Adrenal gland (tissue), 12 donors: ENCODE data around the gene FOXRED1. TPM values are rescaled to one million over a fixed set of nuclear protein-coding genes. Genes with fewer than 3 reads are reported as not detected.
A peak's percentile ranks its signal among the peaks of the same experiment; 100 is the strongest.

Source experiments
- DNase-seq, 7 donors: peaks; one replicate each; pipeline ENCODE4 v3.0.0-alpha.2; 2019 to 2020
- H3K27ac ChIP-seq, 5 donors: fragments of 200-600 bp; sonication (generic) in 4 of 5; 1 replicate in 3 of 5; 2 replicates in 2 of 5; pipeline versions ENCODE4 v1.5.1 to v1.8.0; 2016 to 2020; ENCODE audit warnings: mild to moderate bottlenecking in 1 of 5
- H3K27me3 ChIP-seq: fragments of 200-600 bp; 2 replicates; pipeline ENCODE4 v1.8.0; 2021
- H3K36me3 ChIP-seq, 2 donors: fragments of 200-600 bp; replicated peaks in 1 of 2; 1 replicate in 1 of 2; 2 replicates in 1 of 2; pipeline versions ENCODE4 v1.5.1 to v1.8.0; 2018 to 2022
- H3K4me1 ChIP-seq, 2 donors: fragments of 200-600 bp; replicated peaks in 1 of 2; 1 replicate in 1 of 2; 2 replicates in 1 of 2; pipeline versions ENCODE4 v1.5.1 to v1.8.0; 2018 to 2021
- H3K4me3 ChIP-seq, 4 donors: fragments of 200-600 bp; sonication (generic) in 3 of 4; one replicate each; pipeline ENCODE4 v1.5.1; 2016 to 2018
- H3K9me3 ChIP-seq, 3 donors: fragments of 200-600 bp; sonication (generic) in 1 of 3; replicated peaks in 1 of 3; 1 replicate in 2 of 3; 2 replicates in 1 of 3; pipeline versions ENCODE4 v1.5.1 to v1.8.0; 2016 to 2021
- CTCF ChIP-seq, 6 experiments: fragments of 450-650 bp in 4 of 6; fragments of 200-600 bp in 2 of 6; sonication (generic) in 1 of 6; IDR thresholded peaks; 1 replicate in 5 of 6; 2 replicates in 1 of 6; pipeline versions ENCODE4 v1.5.1 to v1.8.0; 2016 to 2021; ENCODE audit warnings: antibody characterized with exemption in 6 of 6, mild to moderate bottlenecking in 2 of 6, moderate library complexity in 1 of 6
- POLR2A ChIP-seq, 2 donors: fragments of 450-650 bp; IDR thresholded peaks; one replicate each; pipeline ENCODE4 v1.6.1; 2017; ENCODE audit warnings: antibody characterized with exemption in 2 of 2, mild to moderate bottlenecking in 2 of 2, moderate library complexity in 1 of 2
- WGBS, 4 donors: extraction: QIAGEN DNeasy Blood & Tissue Kit in 2 of 4; methylation state at CpG; one replicate each; pipeline versions ENCODE4 v1.1.5 to v1.1.7; 2013 to 2017; 5-methylcytosine and 5-hydroxymethylcytosine counted together
- intact Hi-C, 2 donors: fragments of 100-400 bp; cut with DNase I; formaldehyde crosslinking; loops; one replicate each; pipeline versions ENCODE4 v1.14.1 to v1.15.0; 2022 to 2023
- polyA plus RNA-seq, 3 donors: library from polyadenylated mRNA; stranded (reverse); fragments of 200-250 nt in 2 of 3; fragments of 350-450 nt in 1 of 3; fragmentation: Illumina TruSeq in 1 of 3; extraction: RNeasy Lipid Tissue Mini Kit (QIAGEN cat#74804) in 1 of 3; gene quantifications; one replicate each; pipeline ENCODE4 v1.2.3, GENCODE V29; 2013 to 2014
- small RNA-seq, 2 donors: library from RNA; depleted of rRNA; stranded (forward); fragments of <200 nt; gene quantifications; one replicate each; pipeline ENCODE3, GENCODE V24; 2016
- total RNA-seq, 9 donors: library from RNA; depleted of rRNA in 4 of 9; stranded (reverse); fragments of >200 nt in 4 of 9; fragments of 120-200 nt in 1 of 9; fragmentation: NEBNext Ultra II Directional in 1 of 9; extraction: Animal tissue kit (Norgen Biotek cat#: 25700) in 1 of 9; gene quantifications; one replicate each; pipeline versions ENCODE4 v1.1.0 to v1.2.4, GENCODE V29; 2013 to 2023
- donor health status: healthy with polysubstance abuse.
- donor health status: Bipolar disorder and iron deficiency.
- donor health status: DM: yes; HTN: yes; CAD: no.
- donor health status: DM: no; HTN: no; CAD: no.
- donor health status: DM: no; HTN: no; CAD: no.
- donor health status: DM: yes; HTN: yes; CAD: no.

The FOXRED1 gene
- total and polyA plus RNA-seq, 12 donors = 7.2 to 55.3 (median 29.6) TPM

DNA sequence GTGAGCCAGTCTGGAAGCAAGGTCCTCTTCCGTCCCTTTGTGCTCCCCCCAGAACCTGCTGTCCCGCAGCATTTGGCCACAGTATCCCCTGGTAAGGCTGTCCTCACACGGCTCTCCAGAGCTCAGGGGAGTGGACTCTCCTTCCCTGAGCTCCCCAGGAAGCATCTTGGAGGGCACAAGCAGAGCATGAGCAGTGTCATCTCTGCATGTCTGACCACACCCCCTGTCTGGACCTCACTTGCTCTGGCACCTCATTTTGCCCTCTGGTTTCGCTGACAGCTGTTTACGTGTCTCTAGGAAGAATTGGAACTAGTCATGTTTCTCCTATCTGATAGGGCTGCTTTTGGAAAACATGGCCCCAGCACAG is 50.4 kb downstream of the FOXRED1 start:
- no peak overlapping the region for H3K4me3 ChIP-seq
- peaks cover 13 to 41% of the 10 kb centered on the region in 2 donors for H3K4me1 ChIP-seq
- WGBS, 4 donors = 60 to 86% (median 74%) methylated on average over 4 to 5 of the region's 5 CpGs
- TF ChIP-seq POLR2A (IDR thresholded peaks at IDR 0.05) (no peak), CTCF (IDR thresholded peaks at IDR 0.05) (no peak)
- intact Hi-C loops = loop anchor here (5.0 to 10.0 kb wide), 2 partner anchors 38 to 115 kb away; partner anchors contain the start of gene ST3GAL4 (in 1 of the 2)
- H3K27me3 ChIP-seq = no peaks in the 10 kb centered on the region
- no peaks in the 10 kb centered on the region for H3K36me3 ChIP-seq
- H3K9me3 ChIP-seq = no peaks in the 10 kb centered on the region
- peak overlapping the region in 2 of 5 donors; percentile 89 to 91 for H3K27ac ChIP-seq
- peak in 1 of 7 donors; percentile 75 for DNase-seq

- DNase-seq = no peak
- WGBS, 4 donors = 83 to 91% (median 86%) methylated on average over 3 of the region's 3 CpGs
Measured at GRCh38 chr11:126322996-126323395, 54.0 kb downstream of the FOXRED1 start.

DNA sequence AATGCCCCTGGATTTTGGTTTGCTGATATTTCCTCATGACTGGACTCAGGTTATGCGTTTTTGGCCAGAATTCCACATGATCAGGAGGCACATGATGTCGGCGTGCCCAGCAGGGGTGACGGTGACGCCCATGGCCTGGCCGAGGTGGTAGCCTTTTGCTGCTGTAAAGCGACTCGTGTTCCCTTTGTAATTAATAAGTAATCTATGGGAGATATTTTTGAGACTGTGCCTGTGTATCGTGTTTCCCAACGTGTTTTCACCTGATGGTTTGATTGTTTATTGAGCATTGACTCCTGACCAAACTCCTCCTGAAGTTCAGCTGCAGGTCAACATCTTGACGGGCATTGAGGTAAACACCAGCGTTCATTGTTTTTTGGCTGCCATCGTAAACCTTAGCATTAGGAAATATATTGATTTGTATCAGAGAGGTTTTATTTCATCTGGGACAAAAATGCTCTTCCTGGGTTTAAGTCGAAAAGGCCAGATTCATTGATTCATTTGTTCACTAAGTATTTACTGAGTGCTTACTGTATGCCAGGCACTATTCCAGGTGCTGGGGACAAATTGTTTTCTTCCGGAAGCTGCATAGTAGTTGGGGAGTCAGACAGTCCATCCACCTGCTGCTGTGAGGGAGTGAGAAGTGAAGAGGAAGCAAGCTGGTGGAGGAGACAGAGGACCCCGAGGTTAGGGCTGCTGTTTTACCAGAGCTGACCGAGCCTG is 58.5 kb downstream of the FOXRED1 start:
- peak in 1 of 7 donors; percentile 6 for DNase-seq
- Histone ChIP-seq H3K36me3 (no peaks in the 10 kb centered on the region), H3K27me3 (no peaks in the 10 kb centered on the region), H3K4me3 (no peak overlapping the region), H3K4me1 (peaks cover 11 to 19% of the 10 kb centered on the region in 2 donors), H3K9me3 (no peaks in the 10 kb centered on the region), H3K27ac (no peak overlapping the region)
- intact Hi-C loops = no loop called here
- WGBS, 4 donors = 91 to 93% (median 92%) methylated on average over 17 of the region's 17 CpGs
- TF ChIP-seq CTCF (IDR thresholded peaks at IDR 0.05) (no peak), POLR2A (IDR thresholded peaks at IDR 0.05) (no peak)

More at GRCh38 chr11:126322996-126323395, 54.0 kb downstream of the FOXRED1 start:
- no peaks in the 10 kb centered on the region for H3K27me3 ChIP-seq
- no peak overlapping the region for H3K4me3 ChIP-seq
- intact Hi-C loops = no loop called here
- H3K4me1 ChIP-seq = peaks cover 9 to 30% of the 10 kb centered on the region in 2 donors
- no peak for TF ChIP-seq CTCF (IDR thresholded peaks at IDR 0.05)
- no peak for TF ChIP-seq POLR2A (IDR thresholded peaks at IDR 0.05)
- no peaks in the 10 kb centered on the region for H3K36me3 ChIP-seq
- no peaks in the 10 kb centered on the region for H3K9me3 ChIP-seq
- H3K27ac ChIP-seq = no peak overlapping the region

Small RNA genes lying within 50 kb of the gene (small RNA-seq; reads per million reads assigned to genes)
- 0 reads per million in 2 donors for gene RN7SL351P

Other genes starting within 250 kb of the FOXRED1 start
- 10 to 100 TPM in 1 of 9 donors, 1 to 10 TPM in 8; 2.1 to 12.1 (median 5.1) TPM for gene CDON, start 206.3 kb upstream of the FOXRED1 start, total RNA-seq
- gene CDON, start 206.3 kb upstream of the FOXRED1 start, polyA plus RNA-seq = 1 to 10 TPM in 2 of 3 donors, under 1 TPM in 1; 0.90 to 1.2 (median 1.1) TPM
- gene RPUSD4, start 57.5 kb upstream of the FOXRED1 start, total RNA-seq = 10 to 100 TPM; 10.6 to 27.5 (median 21.1) TPM
- gene RPUSD4, start 57.5 kb upstream of the FOXRED1 start, polyA plus RNA-seq = 10 to 100 TPM; 12.4 to 18.5 (median 15.9) TPM
- 10 to 100 TPM; 12.0 to 26.6 (median 17.2) TPM for gene FAM118B, start 57.4 kb upstream of the FOXRED1 start, total RNA-seq
- 10 to 100 TPM in 1 of 3 donors, 1 to 10 TPM in 2; 5.8 to 17.0 (median 8.8) TPM for gene FAM118B, start 57.4 kb upstream of the FOXRED1 start, polyA plus RNA-seq
- 100 to 1,000 TPM in 6 of 9 donors, 10 to 100 TPM in 3; 80.5 to 194 (median 110) TPM for gene SRPRA, start 259 bp upstream of the FOXRED1 start, total RNA-seq
- 100 to 1,000 TPM in 1 of 3 donors, 10 to 100 TPM in 2; 61.5 to 194 (median 88.2) TPM for gene SRPRA, start 259 bp upstream of the FOXRED1 start, polyA plus RNA-seq
- gene TIRAP, start 13.9 kb downstream of the FOXRED1 start, total RNA-seq = 10 to 100 TPM in 7 of 9 donors, 1 to 10 TPM in 2; 8.9 to 41.1 (median 12.5) TPM
- gene TIRAP, start 13.9 kb downstream of the FOXRED1 start, polyA plus RNA-seq = 10 to 100 TPM in 1 of 3 donors, 1 to 10 TPM in 2; 4.7 to 12.0 (median 5.9) TPM
- gene DCPS, start 34.9 kb downstream of the FOXRED1 start, total RNA-seq = 10 to 100 TPM in 8 of 9 donors, 1 to 10 TPM in 1; 8.3 to 22.2 (median 18.0) TPM
- 10 to 100 TPM; 18.2 to 45.5 (median 22.4) TPM for gene DCPS, start 34.9 kb downstream of the FOXRED1 start, polyA plus RNA-seq
- gene ST3GAL4, start 86.5 kb downstream of the FOXRED1 start, total RNA-seq = 100 to 1,000 TPM; 119 to 359 (median 148) TPM
- 100 to 1,000 TPM; 210 to 265 (median 254) TPM for gene ST3GAL4, start 86.5 kb downstream of the FOXRED1 start, polyA plus RNA-seq